ENCODE data around the gene CRYBG1. TPM values are rescaled to one million over a fixed set of nuclear protein-coding genes. Genes with fewer than 3 reads are reported as not detected.

Gene CRYBG1
- total RNA-seq, 1 experiment from 2014 or later: 19.9 TPM

- BruUV-seq (replicated peaks): no TSS peak
- CTCF ChIA-PET: no interaction called here
- Histone ChIP-seq H4K20me1 (ENCODE audit: low read length) (no peaks in the 10 kb centered on the region), H3K27me3 (ENCODE audit: low read length) (no peaks in the 10 kb centered on the region), H3K4me3 (ENCODE audit: low read length) (no peak overlapping the region), H3K9ac (ENCODE audit: low read length) (no peak overlapping the region), H2AFZ (ENCODE audit: low read length) (no peak overlapping the region), H3K9me2 (replicated peaks; ENCODE audit: low read length) (no peaks in the 10 kb centered on the region), H3K4me1 (ENCODE audit: insufficient read depth, low read length) (no peaks in the 10 kb centered on the region), H3F3A (ENCODE audit: low read length, unreplicated experiment) (no peaks in the 10 kb centered on the region), H3K79me2 (ENCODE audit: low read length) (no peaks in the 10 kb centered on the region), H3K36me3 (ENCODE audit: low read depth, low read length) (no peaks in the 10 kb centered on the region; the same call in 1 of the 2 replicates), H3K9me3 (ENCODE audit: low read length) (no peaks in the 10 kb centered on the region), H3K27ac (ENCODE audit: low read length) (no peak overlapping the region), H3K4me2 (ENCODE audit: low read length) (no peak overlapping the region)
- intact Hi-C loops (cut with micrococcal nuclease): no loop called here
- POLR2A ChIA-PET (ENCODE audit: unreplicated experiment): no interaction called here
- no peak for TF ChIP-seq CTCF (conservative IDR thresholded peaks at IDR 0.05; ENCODE audit: low read depth, low read length)
- TF ChIP-seq EZH2phosphoT487 (IDR thresholded peaks at IDR 0.05; ENCODE audit: borderline replicate concordance, low read length): no peak
- TF ChIP-seq EZH2 (IDR thresholded peaks at IDR 0.05; ENCODE audit: low read length, unreplicated experiment): no peak
- ATAC-seq (no peak), DNase-seq (no peak)
Observed at GRCh38 chr6:106599440-106599839, 238.9 kb downstream of the CRYBG1 start.

- no peak overlapping the region for H3K4me3 ChIP-seq (ENCODE audit: low read length)
- no peaks in the 10 kb centered on the region for H3K79me2 ChIP-seq (ENCODE audit: low read length)
- H3K9me3 ChIP-seq (ENCODE audit: low read length): no peaks in the 10 kb centered on the region
- no peaks in the 10 kb centered on the region; the same call in 1 of the 2 replicates for H3K36me3 ChIP-seq (ENCODE audit: low read depth, low read length)
- H3K9me2 ChIP-seq (replicated peaks; ENCODE audit: low read length): no peaks in the 10 kb centered on the region
- no peak overlapping the region for H3K27ac ChIP-seq (ENCODE audit: low read length)
- H3K4me2 ChIP-seq (ENCODE audit: low read length): no peak overlapping the region
- H2AFZ ChIP-seq (ENCODE audit: low read length): no peak overlapping the region
- no peaks in the 10 kb centered on the region for H3K4me1 ChIP-seq (ENCODE audit: insufficient read depth, low read length)
- BruUV-seq (replicated peaks): no TSS peak
- H3K27me3 ChIP-seq (ENCODE audit: low read length): no peaks in the 10 kb centered on the region
- POLR2A ChIA-PET (ENCODE audit: unreplicated experiment): no interaction called here
- CTCF ChIA-PET: no interaction called here
- H3F3A ChIP-seq (ENCODE audit: low read length, unreplicated experiment): no peaks in the 10 kb centered on the region
- intact Hi-C loops (cut with micrococcal nuclease): no loop called here
- ATAC-seq: no peak
- TF ChIP-seq EZH2 (IDR thresholded peaks at IDR 0.05; ENCODE audit: low read length, unreplicated experiment) (no peak), EZH2phosphoT487 (IDR thresholded peaks at IDR 0.05; ENCODE audit: borderline replicate concordance, low read length) (no peak), CTCF (conservative IDR thresholded peaks at IDR 0.05; ENCODE audit: low read depth, low read length) (no peak)
- H3K9ac ChIP-seq (ENCODE audit: low read length): no peak overlapping the region
- DNase-seq: no peak
- H4K20me1 ChIP-seq (ENCODE audit: low read length): no peaks in the 10 kb centered on the region
Observed at GRCh38 chr6:106600329-106600728, 239.8 kb downstream of the CRYBG1 start.

- ATAC-seq: peak; percentile 70
- Histone ChIP-seq H3K79me2 (ENCODE audit: low read length) (no peaks in the 10 kb centered on the region), H3F3A (ENCODE audit: low read length, unreplicated experiment) (no peaks in the 10 kb centered on the region), H3K27me3 (ENCODE audit: low read length) (no peaks in the 10 kb centered on the region), H3K4me1 (ENCODE audit: insufficient read depth, low read length) (no peaks in the 10 kb centered on the region), H3K36me3 (ENCODE audit: low read depth, low read length) (no peaks in the 10 kb centered on the region), H2AFZ (ENCODE audit: low read length) (no peak overlapping the region), H3K4me2 (ENCODE audit: low read length) (no peak overlapping the region), H4K20me1 (ENCODE audit: low read length) (no peaks in the 10 kb centered on the region), H3K9ac (ENCODE audit: low read length) (no peak overlapping the region), H3K9me3 (ENCODE audit: low read length) (no peaks in the 10 kb centered on the region), H3K27ac (ENCODE audit: low read length) (no peak overlapping the region), H3K4me3 (ENCODE audit: low read length) (no peak overlapping the region), H3K9me2 (replicated peaks; ENCODE audit: low read length) (no peaks in the 10 kb centered on the region)
- CTCF ChIA-PET: no interaction called here
- peak; percentile 76 for DNase-seq
- intact Hi-C loops (cut with micrococcal nuclease): loop anchor here (1.0 kb wide), 2 partner anchors 80 to 371 kb away; no protein-coding TSS in a partner anchor
- BruUV-seq (replicated peaks): no TSS peak
- POLR2A ChIA-PET (ENCODE audit: unreplicated experiment): interaction anchor here (0.5 to 0.6 kb wide), 2 partner anchors 18 to 228 kb away, joined by 4 read pairs; no protein-coding TSS in a partner anchor
- no peak for TF ChIP-seq EZH2phosphoT487 (IDR thresholded peaks at IDR 0.05; ENCODE audit: borderline replicate concordance, low read length)
- peak; percentile 68 for TF ChIP-seq CTCF (conservative IDR thresholded peaks at IDR 0.05; ENCODE audit: low read depth, low read length)
Observed at GRCh38 chr6:106608080-106608668, 247.7 kb downstream of the CRYBG1 start.

All from PC-3 (cell line).